Subcutaneous adipose tissue (tissue), 4 donors: Measurements from ENCODE around the gene GPR132. TPM values are rescaled to one million over a fixed set of nuclear protein-coding genes. Genes with fewer than 3 reads are reported as not detected.

Experiments
- total RNA-seq, 4 donors: library from RNA; depleted of rRNA; stranded (reverse); fragments of >200 nt; gene quantifications; one replicate each; pipeline ENCODE4 v1.1.0, GENCODE V29; 2016
- TF ChIP-seq, protein P1 (sequence below): fragments of 450-650 bp; IDR thresholded peaks from one replicate; pipeline ENCODE4 v1.5.1; 2016; ENCODE audit warnings: low read depth, mild to moderate bottlenecking, control low read depth, antibody characterized with exemption, moderate library complexity

Gene GPR132
- total RNA-seq, 4 donors from 2014 or later, result 1.3 to 5.5 (median 3.3) TPM

- TF ChIP-seq, protein P1, sequence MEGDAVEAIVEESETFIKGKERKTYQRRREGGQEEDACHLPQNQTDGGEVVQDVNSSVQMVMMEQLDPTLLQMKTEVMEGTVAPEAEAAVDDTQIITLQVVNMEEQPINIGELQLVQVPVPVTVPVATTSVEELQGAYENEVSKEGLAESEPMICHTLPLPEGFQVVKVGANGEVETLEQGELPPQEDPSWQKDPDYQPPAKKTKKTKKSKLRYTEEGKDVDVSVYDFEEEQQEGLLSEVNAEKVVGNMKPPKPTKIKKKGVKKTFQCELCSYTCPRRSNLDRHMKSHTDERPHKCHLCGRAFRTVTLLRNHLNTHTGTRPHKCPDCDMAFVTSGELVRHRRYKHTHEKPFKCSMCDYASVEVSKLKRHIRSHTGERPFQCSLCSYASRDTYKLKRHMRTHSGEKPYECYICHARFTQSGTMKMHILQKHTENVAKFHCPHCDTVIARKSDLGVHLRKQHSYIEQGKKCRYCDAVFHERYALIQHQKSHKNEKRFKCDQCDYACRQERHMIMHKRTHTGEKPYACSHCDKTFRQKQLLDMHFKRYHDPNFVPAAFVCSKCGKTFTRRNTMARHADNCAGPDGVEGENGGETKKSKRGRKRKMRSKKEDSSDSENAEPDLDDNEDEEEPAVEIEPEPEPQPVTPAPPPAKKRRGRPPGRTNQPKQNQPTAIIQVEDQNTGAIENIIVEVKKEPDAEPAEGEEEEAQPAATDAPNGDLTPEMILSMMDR, result no peak
Observed at GRCh38 chr14:105041841-105042765, 23.1 kb downstream of the GPR132 start.

DNA sequence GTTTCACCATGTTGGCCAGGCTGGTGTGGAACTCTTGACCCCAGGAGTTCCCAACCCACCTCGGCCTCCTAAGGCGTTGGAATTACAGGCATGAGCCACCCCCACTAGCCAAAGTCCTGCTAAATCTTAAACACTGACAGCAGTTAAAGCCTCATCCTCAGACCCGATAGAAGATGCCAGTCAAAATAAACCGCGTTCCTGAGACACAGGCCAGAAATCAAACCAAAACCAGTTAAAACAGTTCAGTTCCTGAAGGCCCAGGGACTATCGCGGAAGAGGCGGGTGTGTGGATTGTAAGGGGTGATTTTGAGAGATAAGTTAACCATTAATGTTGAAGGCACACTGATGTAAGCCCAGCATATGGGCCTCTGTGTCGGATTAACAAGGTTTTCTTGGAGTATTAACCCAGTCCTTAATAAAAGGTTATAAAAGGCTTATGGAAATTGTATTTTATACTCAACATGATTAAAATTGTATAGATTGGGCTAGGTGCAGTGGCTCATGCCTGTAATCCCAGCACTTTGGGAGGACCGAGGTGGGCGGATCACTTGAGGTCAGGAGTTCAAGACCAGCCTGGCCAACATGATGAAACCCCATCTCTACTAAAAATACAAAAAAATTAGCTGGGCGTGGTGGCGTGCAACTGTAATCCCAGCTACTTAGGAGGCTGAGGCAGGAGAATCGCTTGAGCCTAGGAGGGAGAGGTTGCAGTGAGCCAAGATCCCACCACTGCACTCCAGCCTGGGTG lies 25.6 kb downstream of the GPR132 start:
- TF ChIP-seq, protein P1, result no peak

DNA sequence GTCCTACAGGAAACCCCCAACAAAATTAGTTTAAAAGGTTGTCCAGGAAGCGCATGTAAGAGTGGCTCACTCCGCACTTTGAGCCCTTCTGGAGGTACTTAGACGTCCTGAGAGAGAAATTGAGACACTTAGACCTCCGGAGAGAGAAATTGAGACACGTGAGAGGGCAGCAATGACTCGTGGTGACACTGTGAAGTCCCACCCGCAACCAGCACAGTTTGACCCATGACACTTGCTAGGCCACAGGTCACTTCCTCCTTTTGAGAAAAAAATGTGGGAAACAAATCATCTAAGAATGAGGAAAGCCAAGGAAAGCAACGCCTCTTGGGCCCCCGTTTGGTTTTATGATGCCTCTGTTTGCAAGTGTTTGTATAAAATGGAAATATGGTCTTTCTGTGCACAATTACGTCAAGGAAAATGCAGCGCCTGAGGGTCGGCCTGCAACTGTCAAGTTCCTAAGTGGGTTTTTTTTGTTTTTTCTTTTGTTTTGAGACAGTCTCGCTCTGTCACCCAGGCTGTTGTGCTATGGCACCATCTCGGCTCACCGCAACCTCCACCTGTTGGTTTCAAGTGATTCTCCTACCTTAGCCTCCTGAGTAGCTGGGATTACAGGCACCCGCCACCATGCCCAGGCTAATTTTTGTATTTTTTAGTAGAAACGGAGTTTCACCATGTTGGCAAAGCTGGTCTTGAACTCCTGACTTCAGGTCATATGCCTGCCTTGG lies 30.8 kb downstream of the GPR132 start:
- TF ChIP-seq, protein P1, result no peak

DNA sequence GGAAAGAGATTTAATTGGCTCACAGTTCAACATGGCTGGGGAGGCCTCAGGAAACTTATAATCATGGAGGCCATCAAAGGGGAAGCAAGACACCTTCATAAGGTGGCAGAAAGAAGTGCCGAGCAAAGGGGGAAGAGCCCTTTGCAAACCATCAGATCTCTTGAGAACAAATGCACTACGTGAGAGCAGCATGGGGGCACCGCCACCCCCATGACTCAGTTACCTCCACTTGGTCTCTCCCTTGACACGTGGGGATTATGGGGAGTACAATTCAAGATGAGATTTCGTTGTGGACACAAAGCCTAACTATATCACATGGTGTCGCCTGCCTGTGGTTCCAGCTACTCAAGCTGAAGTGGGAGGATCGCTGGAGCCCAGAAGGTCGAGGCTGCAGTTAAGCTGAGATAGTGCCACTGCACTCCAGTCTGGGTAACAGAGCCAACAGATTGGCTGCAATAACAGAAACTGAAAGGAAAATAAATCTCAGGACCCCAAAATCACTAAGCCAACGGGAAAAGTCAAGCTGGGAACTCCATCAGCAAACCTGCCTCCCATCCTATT lies 34.3 kb downstream of the GPR132 start:
- TF ChIP-seq, protein P1, result no peak

- TF ChIP-seq, protein P1, result no peak
Observed at GRCh38 chr14:105030194-105030593, 35.0 kb downstream of the GPR132 start.

- TF ChIP-seq, protein P1, result no peak
Observed at GRCh38 chr14:105029402-105029801, 35.8 kb downstream of the GPR132 start.
